ENCODE data around the gene CCBE1. TPM values are rescaled to one million over a fixed set of nuclear protein-coding genes. Genes with fewer than 3 reads are reported as not detected.

The CCBE1 gene
- total RNA-seq, 3 donors from 2014 or later, result 0.18 TPM; not detected in 2

DNA sequence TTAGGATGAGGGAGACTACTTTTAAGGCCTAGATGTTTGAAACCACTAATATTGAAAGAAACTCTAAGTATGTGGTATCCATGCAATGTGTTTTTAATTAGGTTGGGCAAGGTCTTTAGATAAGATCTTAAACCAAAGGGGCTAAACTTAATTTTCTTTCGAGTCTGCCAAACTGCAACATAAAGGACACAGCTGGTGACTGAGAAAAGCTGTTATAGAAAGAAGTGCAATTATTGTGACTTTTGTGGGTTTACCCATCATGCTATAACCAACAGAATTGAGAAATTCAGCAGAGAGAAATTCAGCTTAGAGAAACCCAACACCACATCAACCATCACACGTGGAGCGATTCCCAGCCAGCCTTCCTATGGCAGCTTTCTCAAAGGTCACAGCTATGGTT lies 218.6 kb downstream of the CCBE1 start:
- no peak for ATAC-seq
- no peak for DNase-seq
- H3K4me3 Mint-ChIP-seq, result no peak overlapping the region
- no peaks in the 10 kb centered on the region for H3K36me3 Mint-ChIP-seq (ENCODE audit: insufficient read depth)
- no peaks in the 10 kb centered on the region for H3K4me1 Mint-ChIP-seq (ENCODE audit: low read depth)
- H3K27me3 Mint-ChIP-seq (ENCODE audit: low read depth), result peaks cover 21% of the 10 kb centered on the region
- peaks cover 4% of the 10 kb centered on the region for H3K9me3 Mint-ChIP-seq

DNA sequence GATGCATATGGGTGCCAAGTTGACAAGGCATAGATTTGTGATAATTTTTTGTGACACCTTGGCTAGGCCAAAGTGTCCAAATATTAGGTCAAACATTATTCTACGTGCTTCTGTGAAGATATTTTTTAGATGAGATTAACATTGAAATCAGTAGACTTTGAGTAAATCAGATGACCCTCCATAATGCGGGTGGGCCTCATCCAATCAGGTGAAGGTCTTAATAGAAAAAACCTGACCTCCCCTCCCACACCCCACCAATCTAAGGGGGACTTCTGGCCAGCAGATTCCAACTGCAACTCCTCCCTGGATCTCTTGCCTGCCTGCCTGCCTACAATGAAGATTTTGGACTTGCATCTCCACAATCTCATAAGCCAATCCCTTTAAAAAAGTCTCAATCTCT lies 219.4 kb downstream of the CCBE1 start:
- Mint-ChIP-seq H3K4me1 (ENCODE audit: low read depth) (no peaks in the 10 kb centered on the region), H3K36me3 (ENCODE audit: insufficient read depth) (no peaks in the 10 kb centered on the region), H3K9me3 (peaks cover 4% of the 10 kb centered on the region), H3K4me3 (no peak overlapping the region), H3K27me3 (ENCODE audit: low read depth) (peaks cover 21% of the 10 kb centered on the region)
- DNase-seq, result no peak
- ATAC-seq, result no peak

DNA sequence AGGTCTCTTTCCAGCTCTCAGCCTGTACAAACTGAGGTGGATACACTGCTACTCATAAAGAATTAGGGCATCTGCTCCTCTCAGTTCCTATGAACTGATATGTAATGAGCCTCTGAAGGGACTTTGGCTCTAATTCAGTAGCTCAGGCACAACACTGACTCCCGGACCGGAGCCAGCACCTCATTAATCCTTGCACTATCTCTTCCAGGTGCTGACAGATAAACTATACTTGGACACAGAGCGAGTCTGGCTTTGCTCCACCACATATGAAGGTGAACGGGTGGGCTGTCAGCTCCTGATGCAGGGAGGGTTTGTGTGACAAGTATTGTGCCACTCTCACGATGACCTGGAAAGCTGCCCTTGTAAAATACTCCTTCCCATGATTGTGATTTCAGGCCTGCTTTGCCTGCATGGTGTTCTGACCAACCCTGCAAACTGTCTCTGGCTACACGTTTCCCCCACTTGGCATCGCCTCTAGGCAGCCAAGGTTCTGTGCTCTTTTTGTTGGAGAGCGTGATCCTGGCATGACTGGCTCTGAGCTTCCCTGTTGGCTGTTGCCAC lies 226.6 kb downstream of the CCBE1 start:
- Mint-ChIP-seq H3K4me1 (ENCODE audit: low read depth) (no peaks in the 10 kb centered on the region), H3K9me3 (peaks cover 4% of the 10 kb centered on the region), H3K4me3 (no peak overlapping the region), H3K36me3 (ENCODE audit: insufficient read depth) (no peaks in the 10 kb centered on the region), H3K27me3 (ENCODE audit: low read depth) (peaks cover 12% of the 10 kb centered on the region)
- no peak for DNase-seq
- ATAC-seq, result no peak

DNA sequence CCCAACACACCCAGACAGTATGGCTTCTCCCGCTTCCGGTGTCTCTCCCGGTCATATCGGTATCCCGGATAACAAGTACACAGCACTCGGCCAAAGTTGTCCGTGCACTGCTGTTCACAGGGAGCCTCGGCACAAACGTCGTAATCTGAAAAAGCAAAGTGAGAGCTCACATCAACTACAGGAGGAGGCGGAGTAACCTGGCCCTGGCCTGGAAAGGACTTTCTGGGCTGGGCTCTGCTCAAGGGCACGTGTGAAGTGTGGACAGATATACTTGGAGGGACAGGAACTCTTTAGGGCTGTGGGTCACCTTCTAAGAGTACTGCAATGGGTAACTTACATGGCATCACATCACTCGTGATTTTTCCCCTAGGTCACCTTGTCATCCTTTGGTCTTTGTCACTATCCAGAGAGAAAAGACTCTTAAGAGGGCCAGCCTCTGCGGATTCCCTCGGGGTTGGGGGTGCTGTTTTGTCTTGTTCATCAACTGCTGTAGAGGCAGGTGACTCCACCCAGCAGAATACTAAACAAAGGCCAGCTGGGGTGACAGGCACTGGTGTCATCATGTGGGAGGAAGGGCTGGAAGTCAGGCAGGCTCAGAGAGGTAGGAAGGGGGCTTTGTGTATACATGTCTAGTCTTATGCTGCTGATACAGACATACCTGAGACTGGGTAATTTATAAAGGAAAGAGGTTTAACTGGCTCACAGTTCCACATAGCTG lies 227.6 kb downstream of the CCBE1 start:
- no peak for ATAC-seq

DNA sequence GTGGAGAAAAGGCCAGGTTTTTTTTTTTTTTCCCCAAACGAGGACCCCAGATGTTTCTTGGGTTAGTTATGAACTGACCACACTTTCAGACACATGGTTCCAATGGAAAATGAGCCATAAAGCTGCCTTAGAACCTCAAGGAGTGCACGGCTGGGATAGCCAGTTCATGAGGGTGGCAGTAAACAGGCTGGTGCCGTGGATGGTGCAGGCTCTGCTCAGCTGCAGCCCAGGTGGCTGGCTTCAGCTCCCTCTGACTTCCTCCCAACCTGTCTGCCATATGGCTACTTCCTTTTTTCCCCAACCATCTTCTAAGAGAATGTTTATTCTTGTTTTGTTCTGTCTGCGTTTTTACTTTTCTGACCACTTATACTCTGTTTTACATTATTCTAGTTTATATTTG lies 228.4 kb downstream of the CCBE1 start:
- ATAC-seq, result no peak
- no peaks in the 10 kb centered on the region for H3K9me3 Mint-ChIP-seq
- no peak overlapping the region for H3K4me3 Mint-ChIP-seq
- H3K36me3 Mint-ChIP-seq (ENCODE audit: insufficient read depth), result no peaks in the 10 kb centered on the region
- no peaks in the 10 kb centered on the region for H3K4me1 Mint-ChIP-seq (ENCODE audit: low read depth)
- no peak for DNase-seq
- H3K27me3 Mint-ChIP-seq (ENCODE audit: low read depth), result peaks cover 8% of the 10 kb centered on the region

More for the DNA sequence above, 227.6 kb downstream of the CCBE1 start:
- DNase-seq, result no peak
- H3K4me1 Mint-ChIP-seq (ENCODE audit: low read depth), result no peaks in the 10 kb centered on the region
- H3K4me3 Mint-ChIP-seq, result no peak overlapping the region
- H3K27me3 Mint-ChIP-seq (ENCODE audit: low read depth), result peaks cover 9% of the 10 kb centered on the region
- H3K36me3 Mint-ChIP-seq (ENCODE audit: insufficient read depth), result no peaks in the 10 kb centered on the region
- H3K9me3 Mint-ChIP-seq, result no peaks in the 10 kb centered on the region

DNA sequence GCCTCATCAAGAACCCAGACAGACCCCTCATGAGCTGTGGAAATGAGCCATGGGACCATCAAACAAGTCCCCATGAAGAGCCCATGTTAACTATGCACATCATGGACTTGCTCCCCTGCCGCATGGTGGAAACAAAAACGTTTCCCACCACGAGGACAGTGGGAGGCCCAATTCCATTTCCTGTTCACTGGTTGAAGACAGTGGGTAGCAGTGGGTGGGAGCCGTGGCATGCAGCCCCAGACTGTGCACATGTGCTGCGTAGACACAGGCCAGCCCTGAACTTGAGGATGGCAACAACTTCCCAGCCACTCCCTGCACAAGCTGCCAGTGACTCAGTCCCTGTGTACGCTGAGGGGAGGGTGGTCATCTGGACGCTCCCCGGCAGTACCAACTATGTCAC lies 229.7 kb downstream of the CCBE1 start:
- no peak for DNase-seq
- Mint-ChIP-seq H3K9me3 (no peaks in the 10 kb centered on the region), H3K4me3 (no peak overlapping the region), H3K4me1 (ENCODE audit: low read depth) (no peaks in the 10 kb centered on the region), H3K27me3 (ENCODE audit: low read depth) (peaks cover 10% of the 10 kb centered on the region), H3K36me3 (ENCODE audit: insufficient read depth) (no peaks in the 10 kb centered on the region)
- no peak for ATAC-seq

DNA sequence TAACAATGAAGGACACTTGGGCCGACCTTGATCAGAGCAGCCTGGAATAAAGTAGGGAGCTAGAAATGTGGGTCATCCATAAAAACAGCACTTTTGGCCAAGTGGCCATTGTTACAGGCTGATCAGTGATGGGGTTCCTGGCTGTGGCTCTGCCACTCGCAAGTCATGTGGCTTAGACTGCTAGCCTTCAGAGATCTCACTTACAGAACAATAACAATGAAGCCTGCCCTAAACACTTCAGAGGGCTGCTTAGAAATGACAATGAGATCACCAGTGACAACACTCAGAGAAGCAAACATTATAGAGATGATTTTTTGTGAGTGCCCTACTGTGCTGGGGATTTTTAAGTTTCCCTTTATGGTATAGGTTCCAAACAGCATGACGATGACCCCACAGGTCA lies 230.2 kb downstream of the CCBE1 start:
- Mint-ChIP-seq H3K4me3 (no peak overlapping the region), H3K4me1 (ENCODE audit: low read depth) (no peaks in the 10 kb centered on the region), H3K27me3 (ENCODE audit: low read depth) (peaks cover 11% of the 10 kb centered on the region), H3K9me3 (no peaks in the 10 kb centered on the region), H3K36me3 (ENCODE audit: insufficient read depth) (no peaks in the 10 kb centered on the region)
- no peak for DNase-seq
- ATAC-seq, result no peak

DNA sequence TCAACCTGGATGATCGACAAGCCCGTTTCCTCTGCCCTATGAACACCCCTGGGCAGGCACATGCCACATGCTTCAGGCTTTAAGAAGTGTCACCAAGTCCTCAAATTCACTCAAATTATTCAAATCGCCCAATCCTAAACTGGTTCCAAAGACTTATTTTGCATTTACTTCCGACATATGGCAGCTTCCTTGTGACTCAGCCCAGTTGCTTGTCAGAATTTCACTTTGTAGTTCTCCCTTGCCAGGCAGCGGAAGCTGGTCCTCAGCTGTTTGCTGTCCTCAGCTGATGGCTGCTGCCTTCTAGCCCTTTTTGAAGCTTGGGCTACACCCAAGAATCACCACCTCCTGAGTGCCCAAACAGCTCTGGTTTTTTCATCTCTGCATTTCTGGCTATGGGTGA lies 232.7 kb downstream of the CCBE1 start:
- H3K27me3 Mint-ChIP-seq (ENCODE audit: low read depth), result peaks cover 14% of the 10 kb centered on the region
- no peaks in the 10 kb centered on the region for H3K36me3 Mint-ChIP-seq (ENCODE audit: insufficient read depth)

DNA sequence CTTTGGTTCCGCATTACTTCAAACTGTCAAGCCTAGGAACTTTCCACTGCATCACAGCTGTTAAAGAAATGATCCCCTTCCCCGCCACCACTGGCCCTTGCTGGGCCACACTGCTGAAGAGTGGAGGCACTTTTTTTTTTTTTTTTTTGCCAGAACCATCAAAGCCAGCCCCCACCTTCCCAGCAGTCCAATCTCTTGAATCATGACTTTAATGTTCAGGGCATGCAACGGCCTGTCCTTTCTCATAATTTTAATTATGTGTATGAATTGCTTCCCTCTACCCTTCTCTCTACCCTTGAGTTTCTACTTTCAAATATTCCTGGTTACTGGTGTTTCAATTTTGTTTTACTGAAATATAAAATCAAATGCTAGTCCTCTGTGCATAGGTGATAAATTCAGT lies 236.1 kb downstream of the CCBE1 start:
- DNase-seq (no peak), ATAC-seq (no peak)
- Mint-ChIP-seq H3K4me1 (ENCODE audit: low read depth) (no peaks in the 10 kb centered on the region), H3K4me3 (no peak overlapping the region), H3K36me3 (ENCODE audit: insufficient read depth) (no peaks in the 10 kb centered on the region), H3K27me3 (ENCODE audit: low read depth) (peaks cover 14% of the 10 kb centered on the region), H3K9me3 (no peaks in the 10 kb centered on the region)

More for the DNA sequence above, 232.7 kb downstream of the CCBE1 start:
- no peak for ATAC-seq
- Mint-ChIP-seq H3K4me1 (ENCODE audit: low read depth) (no peaks in the 10 kb centered on the region), H3K9me3 (no peaks in the 10 kb centered on the region), H3K4me3 (no peak overlapping the region)
- DNase-seq, result no peak

DNA sequence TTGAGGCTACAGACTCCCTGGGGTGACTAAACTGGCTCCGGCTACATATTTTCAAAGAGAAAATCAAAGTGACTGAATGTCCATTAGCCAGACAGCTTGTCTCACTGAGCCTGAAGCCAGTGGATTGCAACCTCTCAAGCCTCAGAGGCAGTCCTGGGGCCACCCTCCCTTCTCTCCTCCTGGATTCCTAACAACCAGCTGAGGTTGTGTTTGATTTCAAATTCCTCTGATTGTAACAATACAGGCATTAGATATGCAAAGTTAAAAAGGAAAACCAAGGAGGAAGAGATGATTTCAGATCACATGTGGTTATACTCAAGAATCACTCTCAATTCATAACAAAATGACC lies 237.2 kb downstream of the CCBE1 start:
- DNase-seq (no peak), ATAC-seq (no peak)
- Mint-ChIP-seq H3K36me3 (ENCODE audit: insufficient read depth) (no peaks in the 10 kb centered on the region), H3K27me3 (ENCODE audit: low read depth) (peaks cover 12% of the 10 kb centered on the region), H3K9me3 (no peaks in the 10 kb centered on the region), H3K4me1 (ENCODE audit: low read depth) (no peaks in the 10 kb centered on the region), H3K4me3 (no peak overlapping the region)

DNA sequence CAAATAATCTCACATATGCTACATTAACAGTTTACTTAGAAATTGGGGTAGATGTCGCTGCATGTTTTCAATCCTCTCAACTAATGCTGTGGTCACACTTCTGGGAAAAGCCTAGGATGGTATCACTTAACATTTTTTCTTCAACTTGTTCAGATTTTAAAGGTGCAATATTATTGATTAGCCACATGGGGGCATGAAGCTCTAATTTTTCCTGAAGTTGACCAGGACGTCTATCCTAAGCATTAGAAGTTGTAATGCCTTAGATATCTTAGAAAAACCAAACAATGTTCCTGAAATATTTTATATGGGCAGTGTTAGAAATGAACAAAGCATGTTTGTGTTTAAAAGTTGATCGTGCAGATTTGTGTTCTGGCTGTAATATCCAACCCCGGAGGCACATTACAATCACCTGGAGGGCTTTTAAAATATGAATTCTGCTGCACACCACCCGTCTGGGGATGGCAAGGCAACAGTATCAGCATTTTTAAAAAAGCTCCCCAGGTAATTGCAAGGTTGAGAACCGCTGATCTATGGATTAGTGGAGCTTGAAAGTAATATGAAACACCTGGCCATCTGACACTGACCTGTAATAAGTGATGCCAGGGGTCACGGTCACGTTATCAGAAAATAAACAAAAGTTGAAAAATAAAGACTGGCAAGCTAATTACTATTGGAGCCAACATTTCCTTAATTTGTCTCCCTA lies 237.7 kb downstream of the CCBE1 start:
- Mint-ChIP-seq H3K9me3 (no peaks in the 10 kb centered on the region), H3K4me3 (no peak overlapping the region), H3K27me3 (ENCODE audit: low read depth) (peaks cover 13% of the 10 kb centered on the region), H3K36me3 (ENCODE audit: insufficient read depth) (no peaks in the 10 kb centered on the region), H3K4me1 (ENCODE audit: low read depth) (no peaks in the 10 kb centered on the region)
- DNase-seq (no peak), ATAC-seq (no peak)

DNA sequence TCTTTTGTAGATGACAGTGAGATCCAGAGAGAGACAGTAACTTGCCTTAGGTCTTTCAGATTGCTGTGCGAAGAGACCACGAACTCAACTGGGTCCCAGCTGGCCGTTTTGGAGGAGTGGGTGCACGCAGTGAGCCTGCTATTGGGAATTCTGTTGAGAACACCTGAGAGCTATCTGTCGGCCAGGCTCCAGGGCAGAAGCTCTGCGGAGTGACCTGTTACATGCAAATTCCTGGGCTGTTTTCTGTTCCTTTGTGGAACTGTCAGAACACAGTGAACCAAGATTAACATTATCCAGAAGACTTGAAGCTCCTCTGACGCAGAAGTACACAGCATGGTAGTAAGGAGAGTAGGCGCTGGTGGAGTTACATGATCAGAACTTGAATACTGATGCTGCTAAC lies 238.6 kb downstream of the CCBE1 start:
- H3K9me3 Mint-ChIP-seq, result no peaks in the 10 kb centered on the region
- no peak for ATAC-seq
- H3K4me1 Mint-ChIP-seq (ENCODE audit: low read depth), result no peaks in the 10 kb centered on the region
- no peak overlapping the region for H3K4me3 Mint-ChIP-seq
- peaks cover 11% of the 10 kb centered on the region for H3K27me3 Mint-ChIP-seq (ENCODE audit: low read depth)
- no peaks in the 10 kb centered on the region for H3K36me3 Mint-ChIP-seq (ENCODE audit: insufficient read depth)
- no peak for DNase-seq

DNA sequence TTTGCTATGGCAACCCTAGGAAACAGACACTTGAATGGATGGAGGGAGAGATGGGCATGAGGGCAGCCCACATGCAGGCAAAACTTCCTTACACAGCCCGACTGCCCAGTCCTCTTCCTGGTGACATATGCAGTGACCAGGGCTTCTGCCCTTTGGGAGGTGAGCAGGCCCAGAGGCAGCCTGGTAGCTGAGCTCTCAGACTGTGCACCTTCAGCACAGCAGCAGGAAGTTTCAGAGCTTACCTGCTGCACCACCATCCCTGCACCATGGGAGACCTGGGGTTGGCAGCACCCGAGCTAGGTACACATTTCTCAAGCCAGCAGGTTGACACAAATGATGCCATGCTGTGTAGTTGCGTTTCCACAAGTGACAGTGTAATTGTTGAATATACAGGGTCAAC lies 240.6 kb downstream of the CCBE1 start:
- Mint-ChIP-seq H3K9me3 (no peaks in the 10 kb centered on the region), H3K4me3 (no peak overlapping the region), H3K4me1 (ENCODE audit: low read depth) (no peaks in the 10 kb centered on the region), H3K27me3 (ENCODE audit: low read depth) (peaks cover 9% of the 10 kb centered on the region), H3K36me3 (ENCODE audit: insufficient read depth) (no peaks in the 10 kb centered on the region)
- no peak for ATAC-seq
- DNase-seq, result no peak

DNA sequence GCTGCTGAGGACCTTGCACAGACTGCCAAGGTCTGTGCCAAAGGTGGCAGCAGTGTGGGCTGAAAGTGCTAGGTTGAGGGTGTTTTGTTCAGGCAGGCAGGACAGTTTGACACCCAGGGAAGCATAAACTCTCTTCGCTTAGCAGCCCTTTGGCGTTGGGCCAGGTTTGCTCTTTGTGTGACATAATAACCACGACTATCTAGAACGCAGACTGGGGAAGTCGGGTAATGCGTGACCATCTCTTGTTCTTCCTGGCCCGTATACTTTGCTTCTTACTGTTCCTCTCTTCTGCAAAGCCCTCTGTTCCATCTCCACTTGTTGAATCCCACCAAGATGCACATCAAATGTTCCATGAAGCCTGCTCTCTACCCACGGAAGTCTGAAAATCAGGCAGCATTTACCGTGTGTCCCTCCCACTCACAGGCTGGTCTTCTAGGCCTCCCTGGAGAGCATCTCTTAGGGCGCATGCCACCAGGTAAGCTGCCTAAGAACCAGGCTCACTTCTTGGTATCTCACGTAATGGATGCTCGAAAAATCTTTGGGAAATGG lies 241.4 kb downstream of the CCBE1 start:
- H3K4me3 Mint-ChIP-seq, result no peak overlapping the region
- peaks cover 7% of the 10 kb centered on the region for H3K27me3 Mint-ChIP-seq (ENCODE audit: low read depth)
- no peaks in the 10 kb centered on the region for H3K36me3 Mint-ChIP-seq (ENCODE audit: insufficient read depth)
- H3K9me3 Mint-ChIP-seq, result no peaks in the 10 kb centered on the region
- DNase-seq (no peak), ATAC-seq (no peak)
- H3K4me1 Mint-ChIP-seq (ENCODE audit: low read depth), result no peaks in the 10 kb centered on the region
